ENCODE measurements around the gene H6PD.

Gene H6PD

GRCh38 chr1:9302745-9303524 is 68.4 kb downstream of the H6PD start:
- no peak for DNase-seq

GRCh38 chr1:9303916-9304315 is 69.3 kb downstream of the H6PD start:
- no peak for DNase-seq

GRCh38 chr1:9305216-9305615 is 70.6 kb downstream of the H6PD start:
- no peak for DNase-seq

- no peak for DNase-seq
Observed at GRCh38 chr1:9306006-9306405, 71.4 kb downstream of the H6PD start.

GRCh38 chr1:9307303-9307702 is 72.7 kb downstream of the H6PD start:
- no peak for DNase-seq

DNA sequence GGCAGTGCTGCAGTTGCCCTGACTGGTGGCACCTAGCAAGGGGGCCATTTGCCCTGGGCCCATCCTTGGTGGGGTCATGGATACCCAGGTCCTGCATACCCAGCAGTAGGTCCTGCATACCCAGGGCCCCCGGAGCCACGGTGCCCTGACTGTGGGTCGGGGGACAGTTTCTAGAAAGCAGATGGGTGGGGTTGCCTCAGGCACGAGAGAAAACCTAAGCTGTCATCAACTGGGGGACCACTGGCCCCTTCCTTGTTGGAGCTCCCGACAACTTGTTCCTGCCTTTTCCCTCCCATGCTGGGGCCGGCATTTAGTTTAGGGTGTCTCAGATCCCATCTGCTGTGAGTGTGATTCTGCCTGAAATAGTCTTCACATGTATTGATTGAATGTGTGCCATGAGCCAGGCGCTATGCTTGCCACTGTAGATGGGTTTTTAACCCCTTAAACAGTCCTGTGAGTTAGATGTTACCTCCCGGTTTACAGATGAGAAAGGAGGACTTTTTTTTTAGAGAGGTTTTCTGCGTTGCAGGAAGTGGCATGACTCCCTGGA is 73.7 kb downstream of the H6PD start:
- DNase-seq = no peak

GRCh38 chr1:9309080-9309479 is 74.5 kb downstream of the H6PD start:
- DNase-seq = no peak

- DNase-seq = no peak
Observed at GRCh38 chr1:9309991-9310390, 75.4 kb downstream of the H6PD start.

DNA sequence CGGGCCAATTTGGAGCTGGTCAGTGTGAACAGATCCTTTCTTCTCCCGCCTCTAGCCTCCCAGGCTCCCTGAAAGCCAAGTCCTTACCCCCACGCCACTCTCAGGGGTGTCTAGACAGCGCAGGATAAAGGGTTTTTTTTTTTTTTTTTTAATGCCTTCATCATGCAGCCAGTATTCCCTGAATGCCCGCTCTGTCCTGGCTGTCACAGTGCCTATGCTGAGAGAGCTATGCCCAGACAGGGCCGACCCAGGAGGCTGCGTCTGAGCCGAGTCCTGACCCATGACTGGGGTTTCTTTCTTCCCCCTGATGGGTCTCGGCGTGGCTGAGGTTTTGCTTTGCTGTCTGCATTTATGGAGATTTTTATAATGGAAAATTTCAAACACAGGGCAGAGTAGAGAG is 76.5 kb downstream of the H6PD start:
- DNase-seq = no peak

DNA sequence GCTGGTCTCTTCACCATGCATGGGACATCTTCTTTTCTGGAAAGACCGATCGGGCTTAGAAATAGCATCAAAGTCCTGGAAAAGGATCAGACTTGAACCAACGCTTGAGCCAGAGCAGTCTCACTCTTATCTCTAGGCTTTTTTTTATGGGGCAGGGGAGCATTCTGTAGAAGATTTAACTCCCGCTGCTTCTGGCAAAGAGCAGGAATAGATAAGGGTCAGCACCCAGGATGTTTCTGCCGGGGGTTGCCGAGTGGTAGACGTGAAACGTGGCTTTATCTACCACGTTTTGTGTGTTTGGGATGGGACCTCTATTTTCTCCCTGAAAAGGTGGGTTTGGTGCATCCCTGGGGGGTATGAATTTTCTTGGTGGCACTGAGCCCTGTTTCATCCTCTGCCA is 76.9 kb downstream of the H6PD start:
- DNase-seq = no peak

DNA sequence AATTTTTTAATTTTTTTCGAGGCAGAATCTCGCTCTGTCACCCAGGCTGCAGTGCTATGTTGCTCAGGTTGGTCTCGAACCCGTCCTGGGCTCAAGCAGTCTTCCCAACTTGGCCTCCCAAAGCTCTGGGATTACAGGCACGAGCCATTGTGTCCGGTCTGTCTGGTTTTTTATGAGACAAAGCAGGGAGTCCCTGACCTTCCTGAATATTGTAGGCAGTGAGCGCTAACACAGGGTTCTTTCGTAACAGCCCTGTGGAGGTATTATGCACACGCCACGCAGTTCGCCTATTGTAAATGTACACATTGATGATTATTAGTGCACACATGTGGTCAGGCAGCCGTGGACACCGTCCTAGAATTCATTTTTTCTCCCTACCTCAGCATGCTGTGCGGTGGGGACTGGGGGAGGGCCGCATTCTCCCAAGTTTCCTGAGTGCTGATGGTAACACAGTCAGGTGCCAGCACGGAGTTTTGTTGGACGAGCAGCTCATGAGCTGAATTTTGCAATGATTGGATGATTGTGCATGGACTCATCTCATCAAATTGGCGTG is 77.7 kb downstream of the H6PD start:
- no peak for DNase-seq

- DNase-seq = no peak
Observed at GRCh38 chr1:9313576-9313975, 79.0 kb downstream of the H6PD start.

DNA sequence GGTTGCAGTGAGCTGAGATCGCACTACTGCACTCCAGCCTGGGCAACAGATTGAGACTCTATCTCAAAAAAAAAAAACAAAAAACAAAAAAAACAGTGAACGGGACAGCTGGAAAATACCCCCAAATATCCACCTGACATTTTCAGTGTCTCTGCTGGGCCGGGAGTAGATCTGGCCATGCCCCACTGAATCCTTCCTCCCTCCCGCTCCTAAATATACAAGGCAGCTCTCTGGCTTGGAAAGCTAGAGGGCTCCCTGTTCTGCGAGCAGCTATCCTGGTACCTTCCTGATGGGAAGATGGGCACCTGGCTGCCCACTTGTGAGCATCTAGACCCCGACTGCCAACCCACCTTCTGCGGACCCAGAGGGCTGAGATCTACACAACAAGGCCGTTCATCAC is 79.5 kb downstream of the H6PD start:
- DNase-seq = no peak

GRCh38 chr1:9314711-9315379 is 80.3 kb downstream of the H6PD start:
- no peak for DNase-seq

- peak; percentile 53 for DNase-seq
Observed at GRCh38 chr1:9315411-9316079, 81.0 kb downstream of the H6PD start.

- DNase-seq = peak; percentile 12
Observed at GRCh38 chr1:9316080-9316444, 81.5 kb downstream of the H6PD start.

- DNase-seq = no peak
Observed at GRCh38 chr1:9316512-9316911, 81.9 kb downstream of the H6PD start.

DNA sequence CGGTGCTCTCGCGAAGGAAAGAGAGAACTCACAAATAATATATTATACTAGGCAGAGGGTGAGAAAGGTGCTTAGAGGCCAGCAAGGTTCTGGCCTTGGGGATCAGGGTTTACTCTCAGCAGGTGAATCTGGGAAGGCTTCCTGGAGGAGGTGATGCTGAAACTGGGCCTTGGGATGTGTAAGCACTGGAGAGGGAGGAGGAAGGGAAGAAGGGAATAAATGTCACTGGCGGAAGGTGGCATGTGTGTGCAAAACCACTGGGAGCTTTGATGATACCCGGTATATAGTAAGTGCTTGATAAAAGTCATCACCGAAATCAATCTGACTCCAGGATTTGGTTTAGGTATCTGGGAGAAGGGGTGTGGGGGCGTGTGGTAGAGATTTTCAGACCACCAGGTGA is 82.5 kb downstream of the H6PD start:
- DNase-seq = no peak

- DNase-seq = no peak
Observed at GRCh38 chr1:9317591-9318417, 83.2 kb downstream of the H6PD start.

- DNase-seq = no peak
Observed at GRCh38 chr1:9319208-9319788, 84.7 kb downstream of the H6PD start.

- DNase-seq = no peak
Observed at GRCh38 chr1:9319789-9320519, 85.4 kb downstream of the H6PD start.
